Stimulated activated effector memory CD8-positive, alpha-beta T cell treated with anti-CD3 and anti-CD28 coated beads, Interleukin-12 subunit alpha, Interleukin-12 subunit beta, amount 100 ng/mL, for 72 hours (primary cell): ENCODE measurements around the gene FNIP2.
"Not testable (repeated sequence)": the region's sequence is repeated elsewhere in the genome, so short reads cannot be mapped to it uniquely, and the experiment has no call there.

Source experiments
- ATAC-seq: fragments of 150-1000 bp; cut with Tn5 transposase; 2 replicates; pipeline ENCODE4 v1.10.0; 2021
- DNase-seq, 2 donors: peaks; one replicate each; pipeline ENCODE4 v3.0.0; 2021 to 2022; ENCODE audit warnings: low spot score in 2 of 2
- H3K27ac Mint-ChIP-seq: one replicate; pipeline ENCODE4 v1.8.0; 2022; ENCODE audit warnings: mild to moderate bottlenecking, mixed read lengths
- H3K36me3 Mint-ChIP-seq: one replicate; pipeline ENCODE4 v1.8.0; 2022; ENCODE audit warnings: mild to moderate bottlenecking, mixed read lengths
- H3K4me1 Mint-ChIP-seq: one replicate; pipeline ENCODE4 v1.8.0; 2022; ENCODE audit warnings: mixed read lengths
- H3K4me3 Mint-ChIP-seq: one replicate; pipeline ENCODE4 v1.8.0; 2022; ENCODE audit warnings: mild to moderate bottlenecking, mixed read lengths
- H3K9me3 Mint-ChIP-seq: one replicate; pipeline ENCODE4 v1.8.0; 2022; ENCODE audit warnings: mixed read lengths

The FNIP2 gene

DNA sequence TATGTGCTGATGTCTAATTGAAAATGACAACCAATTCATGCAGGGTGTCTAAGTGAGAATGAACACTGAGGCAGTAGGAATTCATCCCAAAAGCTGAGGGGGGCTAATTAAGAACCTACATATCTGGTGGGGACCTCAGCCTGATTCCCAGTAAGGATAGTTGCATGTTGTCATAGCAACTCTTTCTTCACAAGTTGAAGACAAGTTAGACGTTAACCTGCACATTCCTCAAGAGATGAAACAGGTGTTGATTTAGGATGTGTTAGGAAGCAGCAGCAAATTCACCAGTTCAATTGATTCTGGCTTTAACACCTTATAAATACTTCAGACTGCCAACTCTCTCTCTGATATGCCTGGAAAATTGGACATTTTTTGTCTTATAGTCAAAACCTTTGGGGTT lies 7.3 kb downstream of the FNIP2 start:
- Mint-ChIP-seq H3K9me3 (no peaks in the 10 kb centered on the region), H3K4me1 (peaks cover 26% of the 10 kb centered on the region), H3K4me3 (no peak overlapping the region), H3K27ac (no peak overlapping the region), H3K36me3 (no peaks in the 10 kb centered on the region)
- ATAC-seq (no peak), DNase-seq (no peak)

DNA sequence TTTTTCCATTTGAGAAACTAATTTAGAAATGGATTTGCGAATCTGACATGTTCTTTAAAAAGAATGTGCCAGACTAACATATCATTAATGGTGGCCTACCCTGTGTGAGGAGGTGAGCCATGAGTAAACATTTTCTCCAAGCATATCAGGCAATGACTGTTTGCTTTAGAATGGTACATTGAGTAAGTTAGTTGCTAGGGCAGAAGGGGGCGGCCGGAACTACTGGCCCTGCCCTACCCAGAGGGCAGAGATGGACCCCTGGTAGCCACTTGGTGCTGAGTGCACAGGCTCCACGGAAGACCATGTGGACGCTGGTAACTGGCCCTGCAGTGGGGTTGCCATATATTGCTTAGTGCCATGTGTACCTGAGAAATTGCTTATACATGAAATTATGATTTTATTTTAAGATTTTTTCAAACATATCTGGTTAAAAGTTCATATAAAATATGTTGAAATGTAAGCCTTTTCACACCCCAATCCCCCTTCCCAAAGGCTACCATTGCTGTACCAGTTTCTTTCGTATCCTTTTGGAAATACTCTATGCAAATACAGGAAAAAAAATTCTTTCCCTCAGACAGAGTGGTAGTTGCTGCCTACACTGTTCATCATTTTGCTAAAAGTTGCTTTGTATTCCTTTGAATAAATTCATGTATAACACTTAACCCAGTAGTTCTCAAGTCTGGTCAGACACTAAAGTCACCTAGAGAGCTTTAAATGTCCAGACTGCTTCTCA lies 8.8 kb downstream of the FNIP2 start:
- Mint-ChIP-seq H3K4me3 (peak overlapping the region; percentile 40), H3K4me1 (peaks cover 19% of the 10 kb centered on the region), H3K9me3 (no peaks in the 10 kb centered on the region), H3K36me3 (no peaks in the 10 kb centered on the region), H3K27ac (no peak overlapping the region)
- DNase-seq (no peak), ATAC-seq (no peak)

DNA sequence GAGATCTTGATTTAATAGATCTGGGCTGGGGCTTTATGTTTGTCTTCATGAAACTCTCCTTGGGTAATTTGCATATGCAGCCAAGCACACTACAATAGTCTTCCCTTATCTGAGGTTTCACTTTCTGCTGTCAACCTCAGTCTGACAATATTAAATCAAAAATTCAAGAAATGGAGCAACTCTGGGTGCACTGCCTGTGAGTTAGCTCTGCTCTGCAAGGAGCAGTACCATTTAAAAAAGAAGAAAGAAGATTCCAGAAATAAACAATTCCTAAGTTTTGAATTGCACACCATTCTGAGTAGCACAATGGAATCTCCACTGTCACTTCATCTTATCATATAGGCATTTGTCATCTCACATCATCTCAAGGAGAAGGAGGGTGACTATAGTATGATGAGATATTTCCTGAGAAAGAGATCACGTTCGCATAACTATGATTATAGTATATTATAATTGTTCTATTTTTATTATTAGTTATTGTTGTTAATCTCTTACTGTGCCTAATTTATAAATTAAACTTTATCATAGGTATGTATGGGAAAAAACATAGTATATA lies 9.4 kb downstream of the FNIP2 start:
- DNase-seq (no peak), ATAC-seq (peak; percentile 88)
- peaks cover 25% of the 10 kb centered on the region for H3K4me1 Mint-ChIP-seq
- H3K4me3 Mint-ChIP-seq = peak overlapping the region; percentile 40
- no peak overlapping the region for H3K27ac Mint-ChIP-seq
- H3K36me3 Mint-ChIP-seq = no peaks in the 10 kb centered on the region
- no peaks in the 10 kb centered on the region for H3K9me3 Mint-ChIP-seq

DNA sequence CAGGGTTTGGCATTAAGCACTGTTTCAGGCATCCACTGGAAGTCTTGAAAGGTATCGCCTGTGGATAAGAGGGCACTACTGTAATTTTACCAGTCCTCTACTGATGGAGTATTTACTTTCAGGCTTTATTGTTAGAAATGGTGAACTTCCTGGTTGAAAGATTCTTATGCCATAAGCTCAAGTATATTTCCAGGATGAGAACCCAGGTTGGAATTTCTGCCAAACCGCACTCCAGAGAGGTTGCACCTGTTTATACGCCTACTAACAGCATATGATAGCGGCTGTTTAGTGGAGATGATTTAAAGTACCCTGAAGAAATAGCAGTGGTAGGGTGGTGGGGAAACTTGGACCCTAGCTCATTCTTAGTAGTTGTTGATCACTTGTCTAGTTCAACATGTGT lies 9.9 kb downstream of the FNIP2 start:
- DNase-seq (no peak), ATAC-seq (no peak)
- Mint-ChIP-seq H3K4me1 (peaks cover 30% of the 10 kb centered on the region), H3K27ac (no peak overlapping the region), H3K9me3 (no peaks in the 10 kb centered on the region), H3K36me3 (no peaks in the 10 kb centered on the region), H3K4me3 (no peak overlapping the region)

DNA sequence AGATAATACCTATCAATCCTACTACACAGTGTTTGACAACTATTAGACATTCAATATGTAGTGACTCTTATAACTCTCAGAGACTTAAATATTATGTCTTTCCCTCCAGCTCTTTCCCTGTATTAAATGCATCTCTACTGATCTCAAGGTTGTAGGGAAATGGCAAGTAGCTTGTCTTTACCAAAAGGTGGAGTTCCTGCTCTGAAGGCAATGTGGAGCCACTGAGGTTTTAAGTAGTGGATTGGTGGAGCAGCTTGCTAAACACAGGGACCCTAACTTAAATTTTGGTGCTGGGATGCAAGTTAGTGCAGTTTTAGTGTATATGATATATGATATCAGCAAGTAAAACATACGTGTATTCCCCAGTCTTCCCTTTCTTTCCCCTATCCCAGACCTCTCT lies 13.1 kb downstream of the FNIP2 start:
- peaks cover 33% of the 10 kb centered on the region for H3K4me1 Mint-ChIP-seq
- ATAC-seq (no peak), DNase-seq (no peak)
- no peaks in the 10 kb centered on the region for H3K36me3 Mint-ChIP-seq
- H3K4me3 Mint-ChIP-seq = no peak overlapping the region
- H3K27ac Mint-ChIP-seq = no peak overlapping the region
- no peaks in the 10 kb centered on the region for H3K9me3 Mint-ChIP-seq

DNA sequence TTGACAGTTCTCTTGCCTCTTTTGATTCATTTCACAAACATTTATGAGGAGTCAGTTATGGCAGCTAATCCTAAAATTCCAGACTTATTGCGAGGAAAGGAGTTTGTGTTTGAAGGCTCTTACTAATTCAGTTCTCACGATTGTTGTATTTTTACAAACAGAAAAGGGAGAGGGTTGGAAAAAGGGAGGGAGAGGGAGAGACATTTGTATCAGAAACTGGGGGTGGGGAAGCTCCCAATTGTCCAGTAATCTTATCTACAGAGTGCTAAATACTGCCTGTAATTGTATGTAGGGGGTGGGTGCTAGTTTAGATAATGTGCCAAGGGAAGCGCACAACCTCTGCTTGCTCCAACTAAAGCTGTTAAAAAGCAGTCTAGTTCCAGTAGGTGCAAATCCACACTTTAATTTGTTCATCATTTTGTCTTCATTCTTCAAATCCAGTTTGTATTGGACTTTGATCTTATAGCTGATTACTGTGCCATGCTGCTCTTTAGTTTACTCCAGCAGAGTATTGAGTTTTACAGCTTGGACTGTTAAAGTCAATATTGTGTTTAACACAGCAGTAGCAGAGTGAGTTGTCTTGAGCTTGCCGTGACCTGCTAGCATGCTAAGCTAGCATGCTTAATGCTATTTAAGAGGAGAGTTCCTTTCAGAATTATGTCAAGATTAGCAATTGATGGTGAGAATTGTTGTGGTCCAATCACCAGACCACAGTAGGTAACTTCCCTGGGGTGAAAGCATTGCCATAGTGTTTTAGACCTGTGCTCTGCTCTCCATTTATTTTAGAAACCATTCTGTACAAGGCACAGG lies 13.9 kb downstream of the FNIP2 start:
- Mint-ChIP-seq H3K4me1 (peaks cover 36% of the 10 kb centered on the region), H3K4me3 (no peak overlapping the region), H3K36me3 (no peaks in the 10 kb centered on the region), H3K9me3 (no peaks in the 10 kb centered on the region), H3K27ac (no peak overlapping the region)
- DNase-seq (no peak), ATAC-seq (peak; percentile 26)

DNA sequence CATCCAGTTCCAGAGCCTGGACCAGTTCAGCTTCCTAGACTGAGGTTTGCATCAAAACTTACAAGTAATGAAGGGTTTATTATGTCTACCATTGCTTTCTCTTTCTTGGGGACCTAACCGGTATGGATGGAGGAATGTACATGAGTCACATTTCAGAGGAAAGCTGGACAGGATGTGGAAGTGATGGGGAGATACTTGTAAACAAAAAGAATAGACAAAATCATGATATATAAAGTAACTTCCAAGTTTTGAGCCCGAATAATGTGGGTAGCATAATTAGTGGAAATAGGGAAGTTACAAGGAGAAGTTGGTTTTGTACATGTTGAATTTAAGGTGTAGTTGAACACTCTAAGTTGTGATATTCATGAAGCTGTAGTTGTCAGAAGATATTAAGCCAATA lies 15.0 kb downstream of the FNIP2 start:
- DNase-seq (no peak), ATAC-seq (no peak)
- Mint-ChIP-seq H3K9me3 (no peaks in the 10 kb centered on the region), H3K27ac (no peak overlapping the region), H3K36me3 (no peaks in the 10 kb centered on the region), H3K4me3 (no peak overlapping the region), H3K4me1 (peaks cover 39% of the 10 kb centered on the region)

DNA sequence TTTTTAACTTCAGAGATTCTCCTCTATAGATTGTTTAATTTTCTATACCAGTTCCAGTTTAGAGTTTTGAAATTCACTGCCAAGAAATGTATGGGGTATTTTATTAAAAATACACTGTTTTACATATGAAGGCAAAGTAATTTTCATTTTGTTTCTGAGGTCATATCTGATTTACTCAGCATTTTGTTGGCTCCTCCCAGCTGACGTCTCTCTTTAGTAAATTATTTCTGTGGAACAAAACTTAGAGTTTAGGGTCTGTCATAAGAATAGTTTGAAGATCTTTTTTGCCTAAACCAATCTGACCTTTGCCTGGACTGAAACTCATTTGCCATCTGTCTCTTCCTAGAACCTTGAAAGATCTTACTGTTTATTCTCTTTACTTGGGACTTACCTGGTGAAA lies 16.9 kb downstream of the FNIP2 start:
- no peaks in the 10 kb centered on the region for H3K36me3 Mint-ChIP-seq
- DNase-seq = no peak
- H3K27ac Mint-ChIP-seq = no peak overlapping the region
- no peak overlapping the region for H3K4me3 Mint-ChIP-seq
- H3K4me1 Mint-ChIP-seq = peaks cover 43% of the 10 kb centered on the region
- H3K9me3 Mint-ChIP-seq = no peaks in the 10 kb centered on the region
- no peak for ATAC-seq

DNA sequence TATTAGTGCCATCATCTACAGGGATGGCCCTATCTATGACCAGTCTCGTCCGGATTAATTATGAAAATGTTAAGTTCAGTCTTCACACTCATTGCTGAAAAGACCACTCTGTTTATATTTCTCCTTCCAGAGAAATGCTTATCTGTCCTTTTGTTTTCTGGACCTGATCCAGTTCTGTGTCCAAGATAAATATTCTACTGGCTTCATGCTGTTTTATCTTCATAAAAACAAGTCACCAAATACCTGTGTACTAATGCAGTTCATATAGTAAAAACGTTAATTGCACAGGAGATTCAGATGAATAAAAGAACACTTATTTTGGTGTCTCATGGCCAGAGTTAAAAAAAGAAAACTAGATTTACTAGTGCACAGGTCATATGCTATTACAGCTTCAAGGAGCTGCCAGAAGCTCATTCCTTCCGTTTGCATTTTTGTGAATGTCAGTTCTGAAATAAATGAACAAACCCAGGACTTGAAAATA lies 17.3 kb downstream of the FNIP2 start:
- Mint-ChIP-seq H3K9me3 (no peaks in the 10 kb centered on the region), H3K36me3 (no peaks in the 10 kb centered on the region), H3K4me3 (no peak overlapping the region), H3K27ac (no peak overlapping the region), H3K4me1 (peaks cover 43% of the 10 kb centered on the region)
- DNase-seq = no peak
- no peak for ATAC-seq

DNA sequence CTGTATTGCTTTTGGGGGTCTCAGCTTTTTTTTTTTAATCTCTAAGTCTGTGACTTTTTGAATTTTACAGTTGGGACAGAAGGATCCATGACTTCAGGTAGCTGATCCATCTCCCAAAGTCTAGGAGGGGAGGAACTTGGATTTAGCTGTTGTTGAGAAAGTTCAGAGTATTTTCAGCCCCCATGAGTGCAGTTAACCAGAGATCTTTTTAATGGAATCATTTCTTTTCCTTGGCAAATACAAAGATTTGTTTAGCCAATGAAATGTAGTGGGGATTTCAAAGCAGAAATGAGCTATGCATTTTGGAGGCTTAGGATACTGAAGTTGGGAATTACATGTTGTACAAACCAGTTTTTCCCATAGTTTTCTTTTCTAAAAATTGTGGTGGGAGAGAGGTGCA lies 18.1 kb downstream of the FNIP2 start:
- Mint-ChIP-seq H3K9me3 (no peaks in the 10 kb centered on the region), H3K27ac (no peak overlapping the region), H3K36me3 (no peaks in the 10 kb centered on the region), H3K4me1 (peaks cover 45% of the 10 kb centered on the region), H3K4me3 (no peak overlapping the region)
- ATAC-seq (no peak), DNase-seq (no peak)

DNA sequence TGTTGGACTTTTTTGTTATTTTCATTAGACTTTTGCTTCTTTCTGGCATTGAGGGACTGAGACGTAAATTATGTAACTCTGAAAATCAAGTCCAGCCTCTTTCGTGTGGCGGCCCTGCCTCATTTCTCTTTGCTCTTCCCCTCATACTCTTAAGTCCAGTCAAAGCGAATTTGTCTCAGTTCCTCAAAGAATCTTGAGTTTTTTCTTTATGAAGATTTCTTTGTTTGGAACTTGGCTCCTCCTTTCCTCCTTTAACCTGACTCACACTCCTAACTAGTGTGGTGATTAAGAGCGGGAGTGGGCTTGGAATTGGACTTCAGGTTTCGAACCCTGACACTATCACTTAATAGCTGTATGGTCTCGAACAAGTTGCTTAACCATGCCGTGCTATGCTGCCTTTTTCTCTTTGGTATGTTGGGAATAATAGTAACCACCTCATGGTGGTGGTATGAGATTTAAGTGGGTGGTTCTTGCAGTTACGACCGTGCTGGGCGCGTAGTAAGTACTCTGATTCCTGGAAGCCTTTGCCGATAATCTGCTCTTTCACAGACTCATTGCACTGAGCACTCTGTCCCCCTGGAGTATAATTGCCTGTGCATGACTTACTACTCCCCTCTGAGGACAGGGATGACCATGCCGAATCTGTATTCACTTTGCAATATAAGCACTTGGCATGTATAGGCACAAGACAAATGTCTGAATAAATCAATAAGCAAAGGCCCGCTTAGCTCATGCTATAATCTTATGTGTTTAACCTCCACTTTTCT lies 19.1 kb downstream of the FNIP2 start:
- H3K9me3 Mint-ChIP-seq = no peaks in the 10 kb centered on the region
- DNase-seq (no peak), ATAC-seq (no peak)
- H3K4me1 Mint-ChIP-seq = peaks cover 45% of the 10 kb centered on the region
- no peak overlapping the region for H3K27ac Mint-ChIP-seq
- H3K36me3 Mint-ChIP-seq = no peaks in the 10 kb centered on the region
- no peak overlapping the region for H3K4me3 Mint-ChIP-seq

DNA sequence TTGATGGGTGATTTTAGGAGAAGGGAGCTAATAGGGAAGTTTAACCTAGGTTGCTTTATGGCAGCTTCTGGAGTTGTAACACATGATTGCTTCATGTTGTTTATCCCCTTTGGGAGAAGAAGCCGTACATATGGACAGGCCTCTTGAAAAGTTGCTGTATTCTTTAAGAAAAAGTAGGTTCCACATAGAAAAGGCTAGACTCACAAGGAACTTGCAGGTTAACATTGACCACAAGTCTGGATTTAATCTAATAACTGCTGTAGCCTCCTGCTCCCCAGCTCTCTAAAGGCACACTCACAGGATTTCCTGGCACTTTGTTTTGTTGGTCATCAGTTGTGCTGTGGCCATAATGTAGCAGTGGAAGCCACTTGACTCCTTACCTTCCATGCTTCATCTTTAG lies 19.7 kb downstream of the FNIP2 start:
- H3K4me1 Mint-ChIP-seq = peaks cover 40% of the 10 kb centered on the region
- ATAC-seq (no peak), DNase-seq (no peak)
- H3K36me3 Mint-ChIP-seq = no peaks in the 10 kb centered on the region
- H3K4me3 Mint-ChIP-seq = no peak overlapping the region
- H3K9me3 Mint-ChIP-seq = no peaks in the 10 kb centered on the region
- no peak overlapping the region for H3K27ac Mint-ChIP-seq

DNA sequence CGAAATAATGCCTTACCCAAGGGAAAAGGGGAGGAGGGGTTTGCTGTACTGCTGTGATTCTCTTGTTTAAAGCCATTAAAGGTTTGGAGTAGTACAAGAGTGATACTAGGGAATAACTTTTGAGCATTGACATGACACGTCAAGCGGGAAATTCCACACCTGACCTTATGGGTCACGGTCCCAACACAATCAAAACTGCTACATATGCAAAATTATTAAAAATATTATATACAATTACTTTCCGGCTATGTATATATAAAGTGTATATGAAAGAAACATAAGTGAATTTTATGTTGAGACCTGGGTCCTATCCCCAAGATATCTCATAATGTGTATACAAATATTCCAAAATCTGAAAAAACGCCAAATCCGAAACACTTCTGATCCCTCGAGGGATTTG lies 21.0 kb downstream of the FNIP2 start:
- Mint-ChIP-seq H3K4me3 (no peak overlapping the region), H3K9me3 (no peaks in the 10 kb centered on the region), H3K27ac (no peak overlapping the region), H3K36me3 (no peaks in the 10 kb centered on the region), H3K4me1 (peaks cover 37% of the 10 kb centered on the region)
- DNase-seq (no peak), ATAC-seq (no peak)

DNA sequence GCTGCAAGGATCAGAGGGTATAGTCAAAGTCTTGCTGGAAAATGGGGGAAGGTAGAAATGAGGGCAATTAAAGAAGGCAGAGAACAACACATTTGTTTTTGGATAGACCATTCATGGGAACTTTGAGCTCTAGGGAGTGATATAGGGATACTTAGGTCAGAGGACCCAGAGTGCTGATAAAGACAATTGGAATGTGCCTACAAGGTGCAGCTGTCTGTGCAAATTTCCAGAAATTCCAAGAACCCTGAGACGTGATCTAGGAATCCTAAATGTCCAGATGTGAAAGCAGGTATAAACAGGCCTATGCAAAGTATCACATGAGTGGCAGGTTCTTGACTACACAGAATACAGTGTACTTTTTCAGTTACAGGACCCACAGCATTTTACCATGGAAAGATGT lies 24.2 kb downstream of the FNIP2 start:
- DNase-seq = no peak
- no peak for ATAC-seq
- no peak overlapping the region for H3K4me3 Mint-ChIP-seq
- no peaks in the 10 kb centered on the region for H3K9me3 Mint-ChIP-seq
- H3K4me1 Mint-ChIP-seq = peaks cover 23% of the 10 kb centered on the region
- no peaks in the 10 kb centered on the region for H3K36me3 Mint-ChIP-seq
- no peak overlapping the region for H3K27ac Mint-ChIP-seq

DNA sequence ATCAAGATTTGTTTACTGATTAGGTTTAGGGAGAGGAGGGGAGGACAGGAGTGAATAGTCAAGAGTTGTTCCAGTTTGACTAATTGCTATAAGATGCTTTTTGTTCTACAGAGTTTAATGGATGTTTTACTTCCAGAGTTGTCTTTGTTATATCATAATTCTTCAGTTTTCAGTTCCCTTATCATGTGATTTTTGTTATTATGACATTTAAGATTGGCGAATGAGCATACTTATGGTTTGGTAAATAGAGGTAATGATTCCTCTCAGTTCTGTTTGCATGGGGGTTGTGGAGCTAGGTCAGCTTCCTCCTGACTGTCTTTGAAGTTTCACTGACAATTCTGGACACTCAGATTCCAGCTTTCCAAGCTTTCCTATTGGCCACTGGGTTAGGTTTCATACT lies 24.6 kb downstream of the FNIP2 start:
- H3K4me3 Mint-ChIP-seq, DNase-seq, ATAC-seq, H3K27ac Mint-ChIP-seq, H3K36me3 Mint-ChIP-seq, H3K9me3 Mint-ChIP-seq: not testable (repeated sequence)
- peaks cover 19% of the 10 kb centered on the region for H3K4me1 Mint-ChIP-seq
